Measurements from ENCODE around the gene ATP2B3.

Gene ATP2B3

DNA sequence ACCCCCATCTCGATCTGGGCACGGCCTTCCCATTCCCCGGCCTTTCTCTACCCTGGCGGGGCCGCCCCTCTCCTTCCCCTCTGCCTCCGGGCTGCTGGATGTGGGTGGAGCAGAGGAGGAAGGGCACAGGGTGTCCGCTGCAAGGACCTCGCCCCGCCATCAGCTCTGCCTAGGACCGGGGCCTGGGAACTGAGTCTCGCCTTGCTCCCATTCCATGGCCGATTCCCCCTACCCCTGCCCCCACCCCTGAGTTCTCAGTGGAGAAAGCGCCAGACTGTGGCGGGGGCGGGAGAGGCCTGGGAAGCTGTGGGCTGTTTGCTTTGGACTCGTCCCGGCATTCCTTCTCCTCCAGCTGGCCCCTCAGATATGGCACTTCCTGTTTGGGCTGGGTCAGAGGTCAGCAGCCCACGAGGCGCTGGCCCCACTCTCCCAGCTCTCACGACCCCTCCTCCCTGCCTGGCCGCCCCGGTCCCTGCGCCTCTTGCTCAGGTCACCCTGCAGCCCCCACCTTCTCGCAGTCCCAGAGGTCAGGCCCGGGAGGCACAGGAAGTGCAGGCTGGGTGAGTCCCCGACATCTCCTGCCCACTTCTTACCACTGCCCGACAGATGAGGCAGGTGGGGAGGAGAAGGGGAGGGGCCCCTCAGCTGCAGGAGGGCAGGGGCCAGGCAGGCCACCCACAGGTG, 29.1 kb upstream of the ATP2B3 start:
- no peak for DNase-seq (ENCODE audit: low read depth in 3 of 3)

DNA sequence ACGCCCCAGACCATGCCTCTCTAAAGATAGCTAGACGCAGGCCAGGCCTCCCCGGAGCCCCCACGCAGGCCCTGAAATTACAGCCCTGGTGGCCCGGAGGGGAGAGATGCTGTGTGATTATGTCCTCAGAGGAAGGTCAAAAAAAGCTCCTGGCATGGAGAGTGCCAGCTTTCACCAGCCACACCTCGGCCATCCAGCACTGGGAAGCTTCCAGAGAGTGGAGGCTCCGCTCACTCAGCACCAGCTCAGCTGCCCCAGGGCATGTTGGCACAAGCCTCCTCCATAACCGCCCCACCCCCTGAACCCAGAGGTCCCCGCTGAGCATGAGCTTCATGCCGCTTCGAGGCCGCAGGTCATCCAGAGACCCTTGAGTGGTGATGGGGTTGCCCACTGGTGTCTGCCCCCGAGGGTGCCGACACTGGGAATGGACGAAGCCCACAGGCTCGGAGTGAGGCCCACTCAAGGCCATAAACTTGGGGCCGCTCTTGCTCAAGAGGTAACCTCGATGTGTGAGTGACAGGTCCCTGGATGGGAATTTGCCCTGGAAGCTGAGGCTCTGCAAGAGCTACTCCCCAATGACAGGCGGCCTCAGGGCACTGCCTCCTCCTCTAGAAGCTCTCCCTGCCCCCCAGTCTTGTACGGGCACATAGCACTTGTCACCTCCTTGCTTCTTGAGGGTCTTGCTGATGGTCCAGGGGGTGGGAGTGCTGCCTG, 27.1 kb upstream of the ATP2B3 start:
- DNase-seq (ENCODE audit: low read depth in 3 of 3): no peak

DNA sequence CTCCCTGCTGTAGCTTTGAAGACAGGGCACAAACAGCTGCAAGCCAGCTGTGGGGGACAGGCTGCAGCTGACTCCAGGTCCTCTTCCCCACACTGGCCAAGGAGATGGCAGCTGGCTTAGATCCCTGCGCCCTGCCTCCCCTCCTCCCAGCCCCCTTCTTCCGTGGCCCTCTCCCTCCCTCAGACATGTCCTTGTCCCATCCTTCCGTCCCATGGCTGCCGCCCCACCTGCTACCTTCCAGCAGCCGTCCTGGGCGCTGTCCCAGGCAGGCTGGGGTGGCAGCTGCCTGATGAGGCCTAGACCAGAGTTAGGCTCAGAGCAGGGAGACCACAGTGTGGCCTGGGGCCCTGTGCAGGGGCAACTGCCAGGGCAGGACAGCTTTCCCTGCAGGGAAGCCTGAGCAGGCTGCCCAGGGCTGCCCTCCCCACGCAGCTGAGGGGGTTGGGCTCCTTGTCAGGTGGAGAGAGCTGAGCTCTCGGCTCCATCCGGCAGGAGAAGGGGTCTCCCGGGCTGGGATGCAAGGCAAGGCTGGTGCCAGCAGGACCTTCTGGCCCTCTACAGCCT, 26.0 kb upstream of the ATP2B3 start:
- no peak for DNase-seq (ENCODE audit: low read depth in 3 of 3)

DNA sequence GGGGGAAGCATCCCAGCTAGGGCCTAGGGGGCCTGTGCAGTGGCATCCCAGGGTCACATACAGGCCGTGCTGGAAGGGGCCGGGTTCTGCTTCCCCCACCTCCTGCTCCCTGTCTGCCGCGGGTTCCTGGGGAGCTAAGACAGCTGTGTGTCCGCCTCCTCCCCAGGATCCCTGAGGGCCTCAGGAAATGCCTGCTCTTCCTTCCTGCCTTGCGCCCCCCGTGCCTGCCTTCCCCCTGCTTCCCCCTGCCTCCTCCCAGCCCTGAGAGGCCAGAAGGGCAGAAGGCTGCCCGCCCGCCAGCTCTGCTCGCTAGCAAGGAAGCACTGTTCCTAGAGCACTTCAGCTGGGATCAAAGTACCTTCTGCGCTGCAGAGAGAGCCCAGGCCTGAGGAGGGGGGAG, 25.5 kb upstream of the ATP2B3 start:
- DNase-seq (ENCODE audit: low read depth in 3 of 3): no peak

DNA sequence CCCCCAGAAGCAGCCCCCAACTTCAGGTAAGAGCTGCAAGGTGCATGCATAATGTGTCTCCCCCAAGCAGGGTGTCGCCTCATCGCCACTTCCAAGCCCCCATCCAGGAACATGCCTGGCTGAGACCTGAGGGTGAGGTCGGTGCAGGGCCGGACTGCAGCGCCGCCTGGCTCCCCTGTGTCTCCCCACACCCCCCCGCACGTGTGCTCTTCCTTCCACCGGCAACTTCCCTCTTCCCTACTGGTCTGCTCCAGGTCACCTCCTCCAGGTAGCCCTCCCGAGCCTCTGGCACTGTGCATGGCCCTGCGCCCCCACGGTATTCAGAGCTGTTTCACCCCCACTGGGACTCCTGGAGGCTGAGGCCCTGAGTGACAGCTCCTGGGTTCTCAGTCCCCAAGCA, 24.9 kb upstream of the ATP2B3 start:
- no peak for DNase-seq (ENCODE audit: low read depth in 3 of 3)

DNA sequence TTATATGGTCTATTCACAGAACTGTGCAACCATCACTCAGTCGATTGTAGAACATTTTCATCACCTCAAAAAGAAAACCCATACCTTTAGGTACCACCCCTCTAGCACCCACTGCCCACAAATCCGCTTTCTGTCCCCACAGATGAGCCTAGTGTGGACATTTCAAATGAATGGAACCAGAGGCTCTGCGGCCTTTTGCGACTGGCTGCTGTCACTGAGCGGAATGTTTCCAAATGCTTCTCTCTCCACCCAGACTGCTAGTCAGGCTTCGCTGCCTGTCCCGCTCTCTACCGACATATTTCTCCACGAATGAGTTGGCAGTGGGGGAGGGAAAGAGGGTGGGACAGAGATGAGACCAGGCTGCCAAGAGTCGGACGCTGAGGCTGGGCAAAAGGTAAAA, 24.4 kb upstream of the ATP2B3 start:
- no peak for DNase-seq (ENCODE audit: low read depth in 3 of 3)

DNA sequence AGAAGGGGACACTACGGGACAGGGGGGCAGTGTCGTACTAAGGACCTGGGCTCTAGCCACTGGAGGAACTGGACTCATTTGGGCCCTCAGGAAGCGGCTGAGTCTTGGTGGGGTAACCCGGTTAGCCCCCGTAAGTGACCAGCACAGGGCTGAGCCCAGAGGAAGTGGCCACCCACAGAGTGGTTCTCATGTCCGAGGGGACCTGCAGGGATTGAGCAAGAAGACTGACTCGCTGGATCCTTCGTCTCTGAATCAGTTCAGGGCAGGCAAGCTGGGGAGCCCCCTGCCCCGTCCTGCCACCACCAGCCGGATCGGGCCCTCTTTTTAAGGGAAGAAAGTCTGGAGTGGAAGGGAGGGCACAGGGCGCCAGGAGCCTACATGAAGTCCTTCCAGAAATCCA, 23.4 kb upstream of the ATP2B3 start:
- DNase-seq (ENCODE audit: low read depth in 3 of 3): no peak

DNA sequence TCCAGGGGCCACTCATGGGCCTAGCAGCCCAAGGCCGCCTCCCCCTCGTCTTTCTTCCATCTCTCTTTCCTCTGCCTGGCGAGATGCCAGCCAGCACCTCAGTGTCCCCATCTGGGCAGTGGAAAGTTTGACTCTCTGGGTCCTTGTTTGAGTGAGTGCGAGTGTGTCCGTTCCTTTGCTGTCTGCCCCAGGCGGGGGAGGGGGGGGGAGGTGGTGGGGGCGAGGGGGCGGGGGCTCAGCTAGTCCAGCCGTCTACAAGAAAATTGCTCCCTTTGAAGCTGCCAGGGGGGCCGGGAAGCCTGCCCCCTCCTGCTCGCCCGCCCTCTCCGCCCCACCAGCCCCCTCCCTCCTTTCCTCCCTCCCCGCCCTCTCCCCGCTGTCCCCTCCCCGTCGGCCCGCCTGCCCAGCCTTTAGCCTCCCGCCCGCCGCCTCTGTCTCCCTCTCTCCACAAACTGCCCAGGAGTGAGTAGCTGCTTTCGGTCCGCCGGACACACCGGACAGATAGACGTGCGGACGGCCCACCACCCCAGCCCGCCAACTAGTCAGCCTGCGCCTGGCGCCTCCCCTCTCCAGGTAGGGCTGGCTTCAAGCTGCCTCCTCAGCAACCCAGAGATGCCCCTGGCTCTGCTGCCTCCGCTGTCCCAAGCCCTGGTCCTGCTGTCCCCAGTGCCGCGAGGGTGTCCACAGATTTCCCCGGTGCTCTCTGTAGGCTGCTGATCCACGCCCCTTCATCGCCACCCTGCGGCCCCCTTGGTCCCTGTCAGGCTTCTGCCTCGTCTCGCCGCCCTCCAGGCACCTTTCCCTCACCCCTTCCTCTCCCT, 22.7 kb upstream of the ATP2B3 start, which contains the start of gene BGN:
BGN (plus strand) TSS at position 440 of the 821 bp plus-strand sequence. CDS start 9,652 bp downstream, outside the sequence.
- DNase-seq (ENCODE audit: low read depth in 3 of 3): peak in 1 of 3 experiments; percentile 9

DNA sequence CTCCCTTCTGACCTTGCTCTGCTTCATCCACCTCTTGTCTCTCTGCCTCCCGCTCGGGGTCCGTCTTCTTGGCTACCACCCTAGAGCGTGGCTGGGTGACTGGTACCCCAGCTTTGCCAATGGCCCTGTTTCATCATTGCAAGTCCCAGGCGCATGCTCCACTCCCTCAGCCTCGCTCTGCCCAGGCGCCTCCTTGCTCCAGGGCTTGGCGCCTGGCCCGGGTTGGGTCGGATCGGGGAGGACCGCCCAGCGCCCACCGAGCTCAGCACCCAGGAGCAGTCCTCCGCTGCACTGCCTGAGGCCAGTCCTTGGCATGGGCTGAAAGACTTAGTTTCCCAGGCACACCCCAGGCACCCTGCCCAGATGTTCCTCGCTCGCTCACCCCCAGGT, 22.1 kb upstream of the ATP2B3 start:
- DNase-seq (ENCODE audit: low read depth in 3 of 3): no peak

DNA sequence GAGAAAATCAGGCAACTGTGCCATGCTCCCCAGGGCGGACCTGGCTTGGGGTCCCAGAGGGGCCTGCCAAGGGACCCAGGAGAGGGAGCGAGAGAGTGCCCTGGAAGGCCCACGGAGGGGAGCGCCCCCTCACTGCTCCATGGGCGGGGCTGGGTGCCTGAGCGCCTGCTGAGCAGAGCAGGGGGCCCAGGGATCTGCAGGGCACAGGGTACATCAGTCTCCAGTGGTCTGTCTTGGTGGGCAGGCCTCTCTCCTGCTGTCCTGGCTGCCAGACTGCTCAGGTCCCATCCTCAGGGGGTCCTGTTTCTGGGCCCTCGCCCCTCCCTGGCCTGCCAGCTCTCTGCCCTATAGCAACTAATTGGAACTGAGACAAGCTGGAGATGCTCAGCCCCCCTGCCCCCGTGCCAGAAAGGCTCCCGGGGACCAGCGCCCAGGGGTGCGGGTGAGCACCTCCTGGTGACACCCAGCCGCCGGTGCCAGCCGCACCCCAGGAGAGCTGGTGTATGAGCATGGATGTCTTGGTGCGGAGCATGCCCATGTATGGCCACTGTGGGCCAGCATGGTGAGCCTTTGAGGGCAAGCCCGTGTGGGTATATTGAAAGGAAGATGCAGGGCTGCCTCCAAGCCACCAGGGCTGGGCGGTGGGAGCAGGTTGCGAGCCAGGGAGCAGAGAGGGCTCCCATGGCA, 21.4 kb upstream of the ATP2B3 start:
- DNase-seq (ENCODE audit: low read depth in 3 of 3): no peak

DNA sequence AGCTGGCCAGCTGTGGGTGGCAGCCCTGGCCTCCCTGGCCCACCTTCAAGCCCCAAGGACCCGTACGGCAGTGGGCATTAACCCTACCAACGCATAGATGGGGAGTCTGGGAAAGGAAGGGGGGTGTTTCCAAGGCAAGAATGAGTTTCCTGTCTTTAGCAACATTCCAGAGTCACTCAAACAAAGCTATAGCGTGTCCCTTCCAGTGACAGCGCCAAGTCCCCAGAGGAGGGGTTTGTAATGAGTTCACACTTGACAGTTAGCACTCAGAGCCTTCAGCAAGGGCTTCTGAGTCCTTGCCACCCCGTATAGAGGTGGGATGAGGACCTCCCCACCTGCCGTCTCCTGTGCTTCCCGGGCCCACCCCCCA, 20.9 kb upstream of the ATP2B3 start:
- no peak for DNase-seq (ENCODE audit: low read depth in 3 of 3)

DNA sequence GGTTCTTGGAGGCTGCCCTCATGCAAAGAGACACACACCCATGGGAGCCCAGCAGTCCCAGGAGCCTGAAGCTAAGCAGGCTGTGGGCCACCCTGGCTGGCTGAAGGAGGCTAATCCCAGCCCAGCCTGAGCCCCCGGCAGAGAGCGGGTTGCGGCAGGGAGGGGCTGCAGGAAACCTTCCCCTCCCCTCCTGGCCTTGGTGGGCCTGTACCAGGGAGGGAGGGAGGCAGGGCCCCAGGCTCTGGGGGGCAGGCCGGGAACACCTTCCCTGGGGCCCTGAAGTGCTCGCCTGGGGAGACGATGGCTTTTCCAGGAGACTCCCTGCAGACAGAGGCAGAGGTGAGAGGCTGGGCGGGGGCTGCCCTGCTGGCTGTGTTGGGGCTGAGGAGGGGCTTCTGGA, 19.0 kb upstream of the ATP2B3 start:
- no peak for DNase-seq (ENCODE audit: low read depth in 3 of 3)

DNA sequence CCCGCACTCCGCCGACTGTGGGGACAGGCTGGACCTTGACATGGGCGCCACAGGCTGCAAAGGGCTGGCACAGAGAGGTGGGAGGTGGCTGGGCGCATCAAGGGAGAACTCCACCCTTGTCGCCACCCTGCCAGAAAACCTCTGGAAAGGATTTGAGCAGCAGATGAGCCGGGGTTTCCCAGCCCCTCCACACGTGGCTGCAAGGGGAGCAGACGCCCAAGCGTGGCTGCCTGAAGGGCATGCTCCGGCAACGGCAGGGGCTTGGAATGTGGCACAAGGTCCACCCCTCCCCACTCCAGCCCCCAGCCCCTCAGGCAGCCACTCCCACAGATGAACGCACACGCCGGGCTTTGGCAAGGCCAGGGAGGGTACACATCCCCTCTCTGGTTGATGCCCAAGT, 18.1 kb upstream of the ATP2B3 start:
- DNase-seq (ENCODE audit: low read depth in 3 of 3): no peak

DNA sequence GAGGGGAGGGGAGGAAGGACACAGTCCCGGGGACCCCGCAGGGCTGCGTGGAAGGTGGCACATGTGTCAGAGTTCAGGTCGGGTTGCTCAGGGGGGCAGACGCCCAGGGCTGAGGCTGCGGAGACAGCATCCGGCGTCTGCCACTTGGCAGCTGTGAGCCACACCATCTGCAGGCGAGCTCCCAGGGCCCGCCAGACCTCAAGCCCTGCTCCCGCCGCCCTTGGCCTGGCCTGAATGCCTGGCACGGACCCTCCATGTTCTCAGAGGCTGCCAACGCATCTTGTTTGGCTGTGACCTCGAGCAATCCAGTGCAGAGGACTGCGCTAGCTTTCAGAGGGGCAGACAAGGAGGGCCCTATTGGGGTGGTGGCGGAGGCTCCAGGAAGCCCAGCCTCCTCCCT, 17.6 kb upstream of the ATP2B3 start:
- DNase-seq (ENCODE audit: low read depth in 3 of 3): no peak

DNA sequence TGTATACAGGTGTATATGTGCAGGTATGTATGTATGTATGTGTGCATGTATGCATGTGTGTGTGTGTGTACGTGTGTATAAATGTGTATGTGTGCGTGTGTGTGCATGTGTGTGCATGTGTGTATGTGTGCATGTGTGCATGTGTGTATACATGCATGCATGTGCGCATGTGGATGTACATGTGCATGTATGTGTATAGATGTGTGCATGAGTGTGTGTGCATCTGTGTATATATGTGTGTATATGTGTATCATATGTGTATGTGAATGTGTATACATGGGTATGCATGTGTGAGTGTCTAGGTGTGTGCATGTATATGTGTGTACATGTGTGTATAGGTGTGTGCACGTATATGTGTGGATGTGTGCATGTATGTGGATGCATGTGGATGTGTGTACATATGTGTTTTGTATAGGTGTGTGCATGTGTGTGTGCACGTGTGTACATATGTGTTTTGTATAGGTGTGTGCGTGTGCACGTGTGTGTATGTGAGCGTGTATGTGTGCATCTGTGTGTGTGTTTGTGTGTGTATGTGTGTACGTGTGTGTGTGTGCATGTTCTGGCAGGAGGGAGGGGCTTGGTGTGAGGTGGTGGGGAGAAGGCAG, 16.7 kb upstream of the ATP2B3 start:
- DNase-seq (ENCODE audit: low read depth in 3 of 3): no peak

DNA sequence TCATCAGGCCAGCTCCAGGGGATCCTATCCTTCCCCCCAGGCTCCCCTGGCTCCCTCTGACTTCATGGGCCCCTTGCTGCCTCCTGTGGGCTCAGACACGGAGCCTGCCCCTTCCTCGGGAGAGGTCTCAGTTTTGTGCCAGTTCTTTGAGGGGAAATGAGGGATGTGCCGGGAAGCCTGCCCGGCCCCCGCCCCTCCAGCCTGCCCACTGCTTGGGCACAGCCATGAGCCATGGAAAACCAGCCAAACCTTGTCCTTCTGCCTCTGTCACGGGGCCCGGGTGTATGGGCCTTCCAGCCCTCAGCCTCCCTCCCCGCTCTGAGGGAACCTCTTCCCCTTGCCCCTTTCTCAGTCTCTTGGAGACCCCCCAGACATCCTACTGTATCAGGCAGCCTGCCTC, 15.9 kb upstream of the ATP2B3 start:
- no peak for DNase-seq (ENCODE audit: low read depth in 3 of 3)

DNA sequence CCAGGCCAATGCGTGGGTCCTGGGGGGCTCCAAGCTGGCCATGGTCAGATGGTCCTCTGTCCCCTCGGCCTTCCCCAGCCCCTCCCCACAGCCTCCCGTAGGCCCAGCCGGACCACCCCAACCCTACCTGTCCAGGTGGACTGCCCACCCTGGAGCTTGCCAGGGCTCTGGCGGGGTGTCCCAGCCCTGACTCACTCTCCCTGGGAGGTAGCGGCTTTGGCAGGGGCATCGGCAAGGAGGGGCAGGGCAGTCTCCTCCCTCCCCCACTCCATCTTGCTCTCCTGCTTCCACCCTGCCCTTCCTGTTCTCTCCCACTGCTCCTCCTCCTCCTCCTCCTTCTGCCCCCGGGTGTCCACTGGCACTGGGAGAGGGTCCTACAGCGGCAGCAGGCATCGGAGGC, 15.3 kb upstream of the ATP2B3 start:
- DNase-seq (ENCODE audit: low read depth in 3 of 3): no peak

DNA sequence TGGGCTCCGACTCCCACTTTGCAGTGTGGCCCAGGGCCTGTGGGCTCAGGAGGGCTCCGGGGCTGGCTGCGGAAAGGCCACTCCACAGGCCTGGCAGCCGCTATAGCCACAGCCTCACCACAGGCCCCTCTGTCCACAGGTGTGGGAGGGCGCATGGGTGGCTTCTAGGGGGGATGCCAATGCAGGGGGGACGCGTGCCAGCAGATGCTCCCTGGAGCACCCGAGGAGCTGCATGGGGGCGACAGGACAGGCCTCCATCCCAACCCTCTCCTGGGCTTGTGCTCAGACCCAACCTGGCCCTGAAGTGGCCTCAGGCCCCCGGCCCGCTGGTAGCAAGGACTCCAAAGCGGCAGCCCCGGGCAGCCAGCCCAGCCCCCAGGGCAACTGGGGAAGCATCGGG, 14.6 kb upstream of the ATP2B3 start:
- DNase-seq (ENCODE audit: low read depth in 3 of 3): no peak

DNA sequence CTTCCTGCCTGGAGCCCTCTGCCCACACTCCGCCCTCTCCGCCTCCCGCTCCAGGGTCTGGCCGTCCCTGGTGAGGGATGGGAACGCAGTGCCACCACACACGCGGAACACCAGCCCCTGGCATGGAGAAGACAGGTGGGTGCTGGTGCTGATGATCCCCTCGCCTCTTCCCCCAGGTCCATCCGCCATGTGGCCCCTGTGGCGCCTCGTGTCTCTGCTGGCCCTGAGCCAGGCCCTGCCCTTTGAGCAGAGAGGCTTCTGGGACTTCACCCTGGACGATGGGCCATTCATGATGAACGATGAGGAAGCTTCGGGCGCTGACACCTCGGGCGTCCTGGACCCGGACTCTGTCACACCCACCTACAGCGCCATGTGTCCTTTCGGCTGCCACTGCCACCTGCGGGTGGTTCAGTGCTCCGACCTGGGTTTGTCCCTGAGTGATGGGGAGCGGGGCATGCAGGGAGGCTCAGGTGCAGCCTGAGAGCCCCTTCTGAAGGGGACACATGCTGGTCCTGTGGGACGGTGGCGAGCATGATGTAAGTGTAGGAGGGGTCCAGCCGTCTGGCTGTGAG, 12.9 kb upstream of the ATP2B3 start:
- no peak for DNase-seq (ENCODE audit: low read depth in 3 of 3)

DNA sequence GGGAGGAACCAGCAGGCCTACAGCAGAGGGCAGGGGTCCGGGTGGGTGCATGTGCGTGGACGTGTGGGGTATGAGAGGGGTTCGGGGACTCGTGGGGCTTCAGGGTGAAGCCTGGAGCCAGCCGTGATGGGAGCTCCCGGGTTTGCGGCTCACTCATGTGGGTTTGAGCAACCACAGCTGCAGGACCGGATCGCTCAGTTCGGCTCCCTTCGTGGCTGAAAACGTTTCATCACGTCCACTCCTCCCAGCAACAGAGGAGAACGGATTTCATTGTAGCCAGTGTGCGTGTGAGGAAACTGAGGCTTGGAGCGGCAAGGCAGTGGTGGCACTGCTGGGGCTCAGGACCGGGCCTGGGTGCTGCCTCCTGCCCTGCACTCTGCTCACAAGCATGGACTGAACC, 12.1 kb upstream of the ATP2B3 start:
- DNase-seq (ENCODE audit: low read depth in 3 of 3): no peak
